NCI-H226 (cell line): ENCODE results near the gene PGS1.
A peak's percentile ranks its signal among the peaks of the same experiment; 100 is the strongest.
"Not testable (repeated sequence)": the region's sequence is repeated elsewhere in the genome, so short reads cannot be mapped to it uniquely, and the experiment has no call there.

Experiments
- DNase-seq: peaks from one replicate; pipeline ENCODE4 v3.0.0-alpha.2; 2015

PGS1 gene

GRCh38 chr17:78378225-78379130 is at the start of gene PGS1:
Gene PGS1, plus strand, starts transcription at chr17:78378649. Its CDS starts 17 bp downstream, at chr17:78378666.
- DNase-seq = peak; percentile 71

- DNase-seq = peak; percentile 65
Measured at GRCh38 chr17:78329263-78330059, 49.0 kb upstream of the PGS1 start.

- DNase-seq = peak; percentile 80
Measured at GRCh38 chr17:78330570-78331224, 47.8 kb upstream of the PGS1 start.

DNA sequence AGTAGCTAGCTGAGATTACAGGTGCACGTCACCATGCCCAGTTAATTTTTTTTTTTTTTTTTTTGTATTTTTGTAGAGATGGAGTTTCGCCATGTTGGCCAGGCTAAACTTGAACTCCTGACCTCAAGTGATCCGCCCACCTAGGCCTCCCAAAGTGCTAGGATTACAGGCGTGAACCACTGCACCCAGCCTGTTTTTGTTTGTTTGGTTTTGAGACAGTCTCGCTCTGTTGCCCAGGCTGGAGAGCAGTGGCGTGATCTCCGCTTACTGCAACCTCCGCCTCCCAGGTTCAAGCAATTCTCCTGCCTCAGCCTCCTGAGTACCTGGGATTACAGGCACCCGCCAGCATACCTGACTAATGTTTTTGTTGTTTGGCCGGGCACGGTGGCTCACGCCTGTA is 47.1 kb upstream of the PGS1 start:
- not testable (repeated sequence) for DNase-seq

- no peak for DNase-seq
Measured at GRCh38 chr17:78332991-78333390, 45.5 kb upstream of the PGS1 start.

DNA sequence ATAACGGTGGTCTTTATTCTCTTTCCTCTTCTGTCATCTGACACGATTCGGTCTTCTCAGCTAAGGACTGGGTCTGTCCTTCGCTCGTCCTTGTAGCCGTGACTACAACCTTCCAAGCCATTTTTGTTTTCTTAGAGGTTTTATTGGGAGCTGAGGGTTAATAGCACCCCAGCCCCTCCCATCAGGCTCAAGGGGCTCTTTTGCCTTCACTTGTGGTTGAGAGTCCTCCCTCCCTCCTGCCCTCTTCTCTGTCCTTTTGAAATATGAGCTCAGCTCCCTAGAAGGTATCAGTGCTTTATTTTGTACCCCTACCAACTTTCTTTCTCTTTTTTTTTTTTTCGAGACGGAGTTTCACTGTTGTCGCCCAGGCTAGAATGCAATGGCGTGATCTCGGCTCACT is 43.2 kb upstream of the PGS1 start:
- DNase-seq = no peak

DNA sequence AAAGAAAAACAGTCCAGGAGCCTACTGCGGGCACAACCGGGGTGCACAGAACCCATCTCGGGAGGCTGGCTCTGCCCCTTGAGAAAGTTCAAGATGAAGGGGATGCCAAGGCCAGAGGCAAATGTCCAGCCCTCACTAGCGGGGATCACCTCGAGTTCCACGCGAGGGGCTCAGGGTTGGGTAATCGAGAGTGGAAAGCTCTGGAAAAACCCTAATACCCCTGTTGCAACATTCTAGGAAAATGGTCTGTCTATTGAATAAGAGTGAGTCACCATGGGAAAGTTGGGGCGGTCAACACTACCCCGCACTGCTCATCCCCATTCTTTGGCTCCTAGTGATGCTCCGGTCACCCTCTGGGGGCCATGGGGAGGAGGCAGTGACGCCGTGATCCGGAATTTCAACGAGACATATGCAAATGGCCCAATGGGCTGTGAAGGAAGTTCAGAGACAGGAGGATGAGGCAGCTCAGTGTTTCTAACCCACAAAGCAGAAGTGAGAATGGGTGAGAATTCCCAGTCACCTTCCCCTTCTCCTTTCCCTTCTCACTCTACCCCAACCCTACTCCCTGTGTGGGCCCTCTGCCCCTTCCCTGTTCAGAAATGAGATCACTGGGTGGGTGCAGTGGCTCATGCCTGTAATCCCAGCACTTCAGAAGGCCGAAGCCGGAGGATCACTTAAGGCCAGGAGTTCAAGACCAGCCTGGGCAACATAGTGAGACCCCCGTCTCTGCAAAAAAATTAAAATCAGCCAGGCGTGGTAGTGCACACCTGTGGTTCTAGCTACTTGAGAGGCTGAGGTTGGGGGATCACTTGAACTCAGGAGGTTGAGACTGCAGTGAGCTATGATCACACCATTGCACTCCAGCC is 41.0 kb upstream of the PGS1 start:
- no peak for DNase-seq

DNA sequence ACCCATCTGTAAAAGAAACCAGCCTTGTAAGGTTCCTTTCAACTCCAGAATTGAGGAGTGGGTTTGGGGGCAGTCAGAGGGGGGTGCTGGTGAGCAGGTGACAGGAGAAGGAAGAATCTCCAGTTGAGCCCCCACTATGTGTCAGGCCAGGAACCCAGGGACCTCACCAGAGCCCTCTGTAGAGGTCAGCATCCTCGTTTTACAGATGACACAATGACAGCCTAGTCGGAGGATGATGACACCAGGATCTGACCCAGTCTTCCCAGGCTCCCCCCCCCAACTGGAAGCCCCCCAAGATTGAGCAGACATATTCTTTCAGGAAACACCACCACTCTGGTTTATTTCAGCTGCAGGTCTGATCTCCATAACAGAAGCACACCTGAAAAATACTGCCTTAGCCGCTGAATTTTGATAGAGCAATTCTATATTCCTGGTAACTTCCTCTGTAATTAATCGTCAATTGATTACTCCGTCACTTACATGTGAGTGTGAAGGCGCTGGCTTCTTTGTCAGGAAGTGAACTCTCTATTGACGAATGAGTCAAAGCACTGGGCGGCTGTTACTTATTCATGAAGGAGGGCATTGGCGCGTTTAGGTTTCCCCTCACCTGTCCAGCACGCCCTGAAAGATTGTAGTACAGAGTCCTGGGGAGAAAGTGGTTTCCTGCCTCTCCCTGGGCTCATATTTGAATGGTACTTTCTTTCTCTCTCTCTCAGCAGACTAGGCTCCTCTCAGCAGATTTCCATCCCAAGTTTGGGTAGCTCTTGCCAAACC is 39.8 kb upstream of the PGS1 start:
- no peak for DNase-seq

- no peak for DNase-seq
Measured at GRCh38 chr17:78340183-78340955, 38.1 kb upstream of the PGS1 start.

- peak; percentile 78 for DNase-seq
Measured at GRCh38 chr17:78341559-78342448, 36.6 kb upstream of the PGS1 start.

DNA sequence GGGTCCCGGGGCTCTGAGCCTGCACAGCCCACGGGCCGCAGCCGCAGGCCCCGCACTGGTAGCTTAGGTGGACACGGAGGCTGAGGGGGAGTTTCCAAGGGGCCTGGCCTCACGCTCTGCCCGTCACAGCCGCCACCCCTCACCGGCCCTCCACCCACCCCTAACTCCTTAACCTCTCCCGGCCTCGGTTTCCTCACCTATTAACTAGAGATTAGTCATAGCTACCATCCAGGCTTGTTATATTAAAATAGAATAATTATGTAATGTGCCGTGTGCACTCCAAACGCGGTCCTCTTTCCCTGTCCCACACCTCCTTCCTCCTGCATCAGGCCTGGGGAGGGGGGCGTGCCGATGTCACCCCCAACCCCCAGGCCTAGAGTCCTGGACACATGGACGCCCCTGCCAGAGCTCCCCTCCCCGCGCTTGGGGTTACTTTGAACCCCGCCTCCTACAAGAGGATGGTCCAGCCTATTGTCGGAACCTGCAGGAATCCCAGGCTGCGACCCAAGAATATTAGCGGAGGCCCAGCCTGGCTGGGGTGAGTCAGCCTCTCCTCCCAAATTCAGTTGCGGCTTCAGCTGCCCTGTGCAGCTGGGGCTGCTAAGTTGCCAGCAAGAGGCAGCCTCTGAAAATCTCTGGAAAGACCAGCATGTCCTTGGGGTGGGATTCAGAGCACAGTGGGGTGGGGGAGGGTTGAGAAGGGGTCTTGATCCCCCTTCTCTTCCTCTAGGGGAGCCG is 35.8 kb upstream of the PGS1 start:
- peak; percentile 92 for DNase-seq

- DNase-seq = peak; percentile 82
Measured at GRCh38 chr17:78343187-78343542, 35.3 kb upstream of the PGS1 start.

DNA sequence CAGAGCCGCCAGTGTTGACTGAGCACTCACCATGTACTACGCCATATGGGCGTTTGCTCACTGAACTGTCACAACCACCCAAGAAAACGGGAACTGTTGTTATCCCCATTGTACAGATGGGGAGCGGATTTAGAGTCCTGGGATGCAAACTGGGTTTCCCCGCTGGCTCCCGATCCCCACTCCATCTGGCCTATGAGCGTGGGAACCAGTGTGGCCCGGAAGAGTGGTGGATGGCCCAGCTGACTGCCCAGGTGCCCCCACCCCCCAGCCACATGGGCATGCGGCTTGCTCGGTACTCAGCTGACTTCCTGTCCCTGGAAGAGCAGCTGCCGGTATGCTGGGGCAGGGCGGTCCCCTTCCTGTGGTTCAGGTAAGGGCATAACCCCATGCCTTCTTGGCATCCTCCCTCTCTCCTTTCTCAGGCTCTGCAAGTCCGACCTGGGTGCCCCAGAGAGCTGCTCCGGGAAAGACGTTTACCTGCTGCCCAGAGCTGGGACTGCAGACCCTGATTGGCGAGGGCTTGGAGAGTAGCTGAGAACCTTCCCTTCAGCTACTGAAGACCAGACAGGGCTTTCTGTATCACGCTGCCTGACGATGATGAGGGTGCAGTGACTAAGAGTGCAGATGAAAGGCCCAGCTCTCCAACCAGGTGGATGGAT is 34.8 kb upstream of the PGS1 start:
- DNase-seq = no peak

- no peak for DNase-seq
Measured at GRCh38 chr17:78344666-78345065, 33.8 kb upstream of the PGS1 start.

DNA sequence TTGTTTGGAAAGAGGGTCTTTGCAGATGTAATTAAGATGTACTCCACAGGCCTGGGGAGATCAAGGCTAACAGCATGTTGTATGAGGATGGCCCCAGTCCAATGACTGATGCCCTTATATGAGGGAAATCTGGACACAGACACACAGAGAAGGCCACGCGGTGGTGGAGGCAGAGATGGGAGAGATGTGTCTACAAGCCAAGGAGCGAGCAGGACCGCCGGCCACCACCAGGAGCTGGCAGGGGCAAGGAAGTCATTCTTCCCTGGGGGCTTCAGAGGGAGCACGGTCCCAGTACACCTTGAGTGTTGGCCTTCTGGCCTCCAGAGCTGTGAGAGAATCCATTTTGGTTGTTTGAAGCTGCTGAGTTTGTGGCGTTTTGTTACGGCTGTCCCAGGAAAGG is 33.3 kb upstream of the PGS1 start:
- DNase-seq = no peak

GRCh38 chr17:78345791-78346494 is 32.5 kb upstream of the PGS1 start:
- DNase-seq = no peak

GRCh38 chr17:78346605-78347250 is 31.7 kb upstream of the PGS1 start:
- DNase-seq = no peak
